Adrenal gland (tissue), 5 donors: ENCODE measurements around the gene MYEOV.

Experiments
- CTCF ChIP-seq, 6 experiments: fragments of 450-650 bp in 4 of 6; fragments of 200-600 bp in 2 of 6; sonication (generic) in 1 of 6; IDR thresholded peaks; 1 replicate in 5 of 6; 2 replicates in 1 of 6; pipeline versions ENCODE4 v1.5.1 to v1.8.0; 2016 to 2021; ENCODE audit warnings: antibody characterized with exemption in 6 of 6, mild to moderate bottlenecking in 2 of 6, moderate library complexity in 1 of 6
- POLR2A ChIP-seq, 2 donors: fragments of 450-650 bp; IDR thresholded peaks; one replicate each; pipeline ENCODE4 v1.6.1; 2017; ENCODE audit warnings: antibody characterized with exemption in 2 of 2, mild to moderate bottlenecking in 2 of 2, moderate library complexity in 1 of 2
- donor health status: DM: no; HTN: no; CAD: no.

GRCh38 chr11:69301081-69301454 lies 7.1 kb downstream of the MYEOV start:
- TF ChIP-seq CTCF (IDR thresholded peaks at IDR 0.05) (no peak), POLR2A (IDR thresholded peaks at IDR 0.05) (no peak)
